H1 (cell line): ENCODE data around the gene SLC27A6. TPM values are rescaled to one million over a fixed set of nuclear protein-coding genes. Genes with fewer than 3 reads are reported as not detected.

Experiments
- CTCF ChIA-PET: fragments of 300-600 bp; sonication (Branson Sonifier 250); formaldehyde crosslinking; loops from one replicate; lab custom pipeline; 2021; ENCODE audit not compliant: partially characterized antibody; lab: Charles Lee
- POLR2A ChIA-PET: fragments of 300-600 bp; sonication (Branson Sonifier 250); formaldehyde crosslinking; loops from one replicate; lab custom pipeline; 2021; ENCODE audit warnings: inconsistent platforms; ENCODE audit not compliant: partially characterized antibody; lab: Charles Lee
- DNase-seq, 2 experiments: peaks; one replicate each; pipeline versions ENCODE4 v3.0.0 to v3.0.0-alpha.2; 2010 to 2022; ENCODE audit warnings: low spot score in 2 of 2, low read depth in 1 of 2, mixed read lengths in 1 of 2
- FAIRE-seq: peaks from 2 replicates; lab custom pipeline; 2011; peaks lifted over from hg19 to GRCh38; lab: Jason Lieb, UNC
- H2AFZ ChIP-seq: 2 replicates; pipeline ENCODE4 v1.8.1; 2012; ENCODE audit warnings: low read length, inconsistent platforms
- H2AK5ac ChIP-seq: 2 replicates; pipeline ENCODE4 v1.6.1; 2013; ENCODE audit warnings: low read depth, low read length
- H2BK120ac ChIP-seq: replicated peaks from 2 replicates; pipeline ENCODE3; 2013; ENCODE audit warnings: low read depth, low read length, inconsistent platforms
- H2BK12ac ChIP-seq: 2 replicates; pipeline ENCODE4 v1.6.1; 2013; ENCODE audit warnings: low read depth, low read length
- H2BK15ac ChIP-seq: 2 replicates; pipeline ENCODE4 v1.6.1; 2013; ENCODE audit warnings: low read length
- H2BK20ac ChIP-seq: 2 replicates; pipeline ENCODE4 v1.6.1; 2013; ENCODE audit warnings: low read length
- H2BK5ac ChIP-seq: 2 replicates; pipeline ENCODE4 v1.6.1; 2013; ENCODE audit warnings: low read depth, low read length
- H3K14ac ChIP-seq: 2 replicates; pipeline ENCODE4 v1.6.1; 2013; ENCODE audit warnings: inconsistent platforms; ENCODE audit not compliant: insufficient read length
- H3K18ac ChIP-seq: 2 replicates; pipeline ENCODE4 v1.6.1; 2013; ENCODE audit warnings: low read length; ENCODE audit errors: extremely low read depth
- H3K23ac ChIP-seq: 2 replicates; pipeline ENCODE4 v1.6.1; 2013; ENCODE audit warnings: inconsistent platforms; ENCODE audit not compliant: insufficient read length
- H3K23me2 ChIP-seq: 2 replicates; pipeline ENCODE4 v1.6.1; 2013; ENCODE audit warnings: low read depth, low read length
- H3K27ac ChIP-seq: 2 replicates; pipeline ENCODE4 v1.6.1; 2011; ENCODE audit warnings: low read depth, low read length, inconsistent platforms
- H3K27me3 ChIP-seq, 4 experiments: replicated peaks in 1 of 4; 1 replicate in 1 of 4; 2 replicates in 3 of 4; pipeline versions ENCODE4 v1.6.1 to v1.8.1; 2011 to 2013; ENCODE audit warnings: low read length in 3 of 4, mild to moderate bottlenecking in 3 of 4, inconsistent platforms in 2 of 4, mixed read lengths in 2 of 4, moderate library complexity in 1 of 4; ENCODE audit not compliant: control insufficient read depth in 3 of 4, insufficient read depth in 3 of 4; ENCODE audit errors: extremely low read depth in 1 of 4
- H3K36me3 ChIP-seq, 4 experiments: 2 replicates each; pipeline versions ENCODE4 v1.6.1 to v1.8.1; 2011 to 2013; ENCODE audit warnings: mild to moderate bottlenecking in 4 of 4, low read length in 3 of 4, moderate library complexity in 2 of 4, control low read depth in 1 of 4, inconsistent platforms in 1 of 4; ENCODE audit not compliant: insufficient read depth in 4 of 4, control insufficient read depth in 2 of 4
- H3K4ac ChIP-seq: replicated peaks from 2 replicates; pipeline ENCODE3; 2013; ENCODE audit warnings: low read length, low read depth, mixed read lengths, inconsistent platforms; ENCODE audit not compliant: insufficient read length
- H3K4me1 ChIP-seq, 4 experiments: replicated peaks in 1 of 4; 1 replicate in 1 of 4; 2 replicates in 3 of 4; pipeline versions ENCODE4 v1.6.1 to v1.8.1; 2011 to 2013; ENCODE audit warnings: low read length in 3 of 4, inconsistent platforms in 2 of 4, mixed read lengths in 1 of 4; ENCODE audit not compliant: insufficient read depth in 4 of 4, control insufficient read depth in 3 of 4
- H3K4me2 ChIP-seq, 2 experiments: 2 replicates each; pipeline versions ENCODE4 v1.6.1 to v1.8.1; 2011 to 2013; ENCODE audit warnings: low read depth in 2 of 2, low read length in 2 of 2, control low read depth in 1 of 2, inconsistent platforms in 1 of 2, mild to moderate bottlenecking in 1 of 2; ENCODE audit not compliant: insufficient read depth in 1 of 2
- H3K4me3 ChIP-seq, 4 experiments: fragments of 200-600, 300-600 bp in 1 of 4; sonication (generic), shearing (Covaris generic), sonication (Bioruptor Twin) in 1 of 4; 2 replicates each; pipeline versions ENCODE4 v1.5.1 to v1.8.1; 2011 to 2016; ENCODE audit warnings: low read length in 4 of 4, low read depth in 3 of 4, control low read depth in 2 of 4, inconsistent platforms in 2 of 4, mild to moderate bottlenecking in 2 of 4, mixed read lengths in 1 of 4, moderate library complexity in 1 of 4; ENCODE audit not compliant: insufficient read depth in 2 of 4; ENCODE audit errors: extremely low read depth in 1 of 4
- H3K56ac ChIP-seq: replicated peaks from 2 replicates; pipeline ENCODE3; 2013; ENCODE audit warnings: low read depth, mild to moderate bottlenecking, mixed read lengths, low read length, inconsistent platforms; ENCODE audit not compliant: insufficient read length
- H3K79me1 ChIP-seq: 2 replicates; pipeline ENCODE4 v1.6.1; 2013; ENCODE audit warnings: low read depth, low read length, control low read depth
- H3K79me2 ChIP-seq, 2 experiments: 2 replicates each; pipeline versions ENCODE4 v1.6.1 to v1.8.1; 2012 to 2013; ENCODE audit warnings: low read length in 2 of 2, mild to moderate bottlenecking in 2 of 2, inconsistent platforms in 1 of 2; ENCODE audit not compliant: insufficient read depth in 2 of 2, control insufficient read depth in 1 of 2
- H3K9ac ChIP-seq, 4 experiments: replicated peaks in 1 of 4; 1 replicate in 1 of 4; 2 replicates in 3 of 4; pipeline versions ENCODE4 v1.6.1 to v1.8.1; 2011 to 2013; ENCODE audit warnings: low read depth in 3 of 4, low read length in 3 of 4, control low read depth in 2 of 4, mild to moderate bottlenecking in 2 of 4, moderate library complexity in 2 of 4, inconsistent platforms in 1 of 4; ENCODE audit errors: extremely low read depth in 1 of 4
- H3K9me3 ChIP-seq, 2 experiments: 2 replicates each; pipeline versions ENCODE4 v1.6.1 to v1.8.1; 2012 to 2013; ENCODE audit warnings: mild to moderate bottlenecking in 2 of 2, moderate library complexity in 2 of 2, control low read depth in 1 of 2, inconsistent platforms in 1 of 2, low read depth in 1 of 2, low read length in 1 of 2, mixed read lengths in 1 of 2; ENCODE audit not compliant: insufficient read depth in 2 of 2
- H4K20me1 ChIP-seq, 2 experiments: replicated peaks in 1 of 2; 2 replicates each; pipeline versions ENCODE3 to v1.8.1; 2011 to 2013; ENCODE audit warnings: inconsistent platforms in 2 of 2, low read length in 2 of 2, mild to moderate bottlenecking in 1 of 2; ENCODE audit not compliant: insufficient read depth in 2 of 2, control insufficient read depth in 1 of 2
- H4K5ac ChIP-seq: 2 replicates; pipeline ENCODE4 v1.6.1; 2013; ENCODE audit warnings: low read length, low read depth, mixed read lengths, inconsistent platforms; ENCODE audit not compliant: insufficient read length
- H4K8ac ChIP-seq: 2 replicates; pipeline ENCODE4 v1.8.0; 2013; ENCODE audit warnings: mild to moderate bottlenecking, moderate library complexity, low read length, inconsistent platforms; ENCODE audit not compliant: insufficient read depth; ENCODE audit errors: extremely low read depth
- H4K91ac ChIP-seq: replicated peaks from 2 replicates; pipeline ENCODE3; 2013; ENCODE audit warnings: low read length, mixed read lengths, inconsistent platforms; ENCODE audit not compliant: insufficient read length
- ATF3 ChIP-seq: IDR thresholded peaks from 2 replicates; pipeline ENCODE4 v1.6.1; 2011; ENCODE audit warnings: low read depth, mild to moderate bottlenecking, low read length; ENCODE audit not compliant: insufficient read depth
- GTF2F1 ChIP-seq: IDR thresholded peaks from 2 replicates; pipeline ENCODE4 v1.6.1; 2012; ENCODE audit warnings: low read depth, low read length, improper control_type of control experiment, borderline replicate concordance
- HDAC6 ChIP-seq: IDR thresholded peaks from one replicate; pipeline ENCODE4 v1.7.1; 2012; ENCODE audit warnings: low read depth, mild to moderate bottlenecking, inconsistent platforms, low read length, moderate library complexity
- KDM5A ChIP-seq: fragments of 200-600 bp; IDR thresholded peaks from 2 replicates; pipeline ENCODE4 v1.7.1; 2012; ENCODE audit warnings: mild to moderate bottlenecking, low read length, inconsistent platforms, mixed read lengths
- POLR2A ChIP-seq, 2 experiments: IDR thresholded peaks; 1 replicate in 1 of 2; 2 replicates in 1 of 2; pipeline ENCODE4 v1.6.1; 2011; ENCODE audit warnings: low read depth in 2 of 2, low read length in 2 of 2, mild to moderate bottlenecking in 2 of 2; ENCODE audit errors: control extremely low read depth in 1 of 2
- POLR2AphosphoS5 ChIP-seq: IDR thresholded peaks from 2 replicates; pipeline ENCODE4 v1.6.1; 2011; ENCODE audit warnings: low read depth, low read length
- RBBP5 ChIP-seq: IDR thresholded peaks from 2 replicates; pipeline ENCODE4 v1.7.1; 2012; ENCODE audit warnings: low read depth, mild to moderate bottlenecking, inconsistent platforms, low read length, moderate library complexity, borderline replicate concordance
- SAP30 ChIP-seq: fragments of 300-600 bp; sonication (generic); IDR thresholded peaks from 2 replicates; pipeline ENCODE4 v1.7.1; 2012; ENCODE audit warnings: low read length, moderate library complexity, mild to moderate bottlenecking, inconsistent platforms; ENCODE audit not compliant: insufficient read depth, insufficient replicate concordance
- TAF7 ChIP-seq: optimal IDR thresholded peaks from 2 replicates; pipeline ENCODE3; 2011; ENCODE audit warnings: low read depth, mild to moderate bottlenecking, inconsistent platforms, low read length, moderate library complexity, borderline replicate concordance
- WGBS, 2 experiments: shearing (Covaris generic) in 1 of 2; methylation state at CpG; one replicate each; pipeline versions ENCODE4 v1.1.6 to v1.1.7; 2013 to 2015; ENCODE audit warnings: low lambda C conversion rate in 2 of 2, mixed read lengths in 2 of 2, inconsistent platforms in 1 of 2, low coverage in 1 of 2, missing lambda C conversion rate in 1 of 2; ENCODE audit not compliant: insufficient replicate concordance in 2 of 2, insufficient coverage in 1 of 2, insufficient read length in 1 of 2; ENCODE audit errors: extremely low coverage in 1 of 2, missing lambda C conversion rate in 1 of 2; 5-methylcytosine and 5-hydroxymethylcytosine counted together
- polyA plus RNA-seq, 7 experiments: library from polyadenylated mRNA; depleted of rRNA in 3 of 7; stranded (reverse) in 5 of 7; unstranded in 2 of 7; fragments of >200 nt in 5 of 7; fragments of 200-250 nt in 2 of 7; gene quantifications; 1 replicate in 5 of 7; 2 replicates in 1 of 7; 4 replicates in 1 of 7; pipeline versions ENCODE4 v1.2.1 to v1.2.3, GENCODE V29; 2011 to 2013; ENCODE audit warnings: missing spikeins in 2 of 7, mixed read lengths in 2 of 7
- total RNA-seq: library from RNA; stranded (reverse); fragmentation: NEBNext Ultra II Directional; extraction: Animal tissue kit (Norgen Biotek cat#: 25700); gene quantifications from 2 replicates; pipeline ENCODE4 v1.2.1, GENCODE V29; 2021

SLC27A6 gene
- total and polyA plus RNA-seq, 2 of the 8 experiments (the other 6 are each of a cell fraction or from before 2014, with no cell fraction given) = 4.0 to 4.7 TPM

DNA sequence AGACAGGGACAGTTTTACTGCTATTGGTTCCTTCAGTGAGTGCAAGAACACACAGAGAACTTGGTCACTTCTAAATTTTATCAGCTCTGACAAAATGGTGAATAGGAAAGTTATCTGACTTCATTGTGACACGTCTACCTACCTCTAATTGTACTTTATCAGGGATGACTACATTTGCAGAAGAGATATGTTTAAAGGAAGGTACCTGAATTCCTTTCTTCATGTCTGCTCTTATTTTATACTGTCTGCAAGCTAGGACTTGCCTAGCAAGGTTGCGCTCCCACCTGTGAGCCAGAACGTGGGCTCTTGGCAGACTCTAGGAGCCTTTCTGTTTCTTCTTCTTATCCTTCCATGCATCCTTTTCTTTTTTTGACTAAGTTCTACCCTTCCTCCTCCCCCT is 1.6 kb downstream of the SLC27A6 start:
- H3K4me2 ChIP-seq = no peak overlapping the region
- H2AK5ac ChIP-seq = no peak overlapping the region
- WGBS, 2 experiments = 94% methylated on average over 3 of the region's 3 CpGs; no CpG with 5 or more reads in 1 of the 2 experiments
- H3K27ac ChIP-seq = no peak overlapping the region
- no peak overlapping the region for H4K8ac ChIP-seq
- TF ChIP-seq HDAC6 (no peak), SAP30 (no peak), GTF2F1 (no peak), POLR2AphosphoS5 (no peak), RBBP5 (no peak), TAF7 (no peak), ATF3 (no peak), KDM5A (no peak), POLR2A (IDR thresholded peaks at IDR 0.05; ENCODE audit: control extremely low read depth in 1 of 2, low read depth in 2 of 2, low read length in 2 of 2) (no peak)
- H4K20me1 ChIP-seq = no peaks in the 10 kb centered on the region
- DNase-seq = no peak
- H3K79me1 ChIP-seq = no peaks in the 10 kb centered on the region
- ChIA-PET CTCF (no interaction called here), POLR2A (no interaction called here)
- H2BK12ac ChIP-seq = no peak overlapping the region
- no peaks in the 10 kb centered on the region; a peak in 1 of 8 replicates for H3K36me3 ChIP-seq
- H3K18ac ChIP-seq = no peak overlapping the region
- H2BK5ac ChIP-seq = no peak overlapping the region
- H3K4me3 ChIP-seq = no peak overlapping the region
- H4K91ac ChIP-seq = no peak overlapping the region
- no peak for FAIRE-seq
- H3K4me1 ChIP-seq = peaks cover 0 to 4% (median 1%) of the 10 kb centered on the region in 4 experiments; a peak in 3 of 7 replicates
- H3K4ac ChIP-seq = no peak overlapping the region
- H3K79me2 ChIP-seq = no peaks in the 10 kb centered on the region
- no peak overlapping the region for H3K9ac ChIP-seq
- H3K23me2 ChIP-seq = peaks cover 7% of the 10 kb centered on the region
- H3K14ac ChIP-seq = no peak overlapping the region
- H3K27me3 ChIP-seq = peaks cover 0 to 16% (median 11%) of the 10 kb centered on the region in 4 experiments; a peak in 5 of 7 replicates
- H3K56ac ChIP-seq = no peak overlapping the region
- H2BK15ac ChIP-seq = no peak overlapping the region
- no peak overlapping the region for H3K23ac ChIP-seq
- no peak overlapping the region for H2BK120ac ChIP-seq
- H3K9me3 ChIP-seq = no peaks in the 10 kb centered on the region
- H4K5ac ChIP-seq = no peak overlapping the region
- no peak overlapping the region for H2AFZ ChIP-seq
- no peak overlapping the region for H2BK20ac ChIP-seq
